Fibroblast of lung (primary cell): ENCODE data around the gene CALM3. TPM values are rescaled to one million over a fixed set of nuclear protein-coding genes. Genes with fewer than 3 reads are reported as not detected.

Source experiments
- DNase-seq, 2 donors: peaks; one replicate each; pipeline versions ENCODE4 v3.0.0 to v3.0.0-alpha.2; 2010; ENCODE audit warnings: low read depth in 2 of 2
- H2AFZ ChIP-seq: 2 replicates; pipeline ENCODE4 v1.5.1; 2012; ENCODE audit warnings: low read length, control low read depth, inconsistent platforms
- H3K27ac ChIP-seq: 2 replicates; pipeline ENCODE4 v1.5.1; 2011; ENCODE audit warnings: low read length, control low read depth; ENCODE audit not compliant: insufficient read depth
- H3K27me3 ChIP-seq: 2 replicates; pipeline ENCODE4 v1.5.1; 2011; ENCODE audit warnings: mild to moderate bottlenecking, low read length; ENCODE audit not compliant: control insufficient read depth, insufficient read depth
- H3K36me3 ChIP-seq: 2 replicates; pipeline ENCODE4 v1.5.1; 2011; ENCODE audit warnings: low read length; ENCODE audit not compliant: control insufficient read depth, insufficient read depth
- H3K4me1 ChIP-seq: 2 replicates; pipeline ENCODE4 v1.5.1; 2011; ENCODE audit warnings: low read length; ENCODE audit not compliant: control insufficient read depth, insufficient read depth; ENCODE audit errors: extremely low read depth
- H3K4me2 ChIP-seq: 2 replicates; pipeline ENCODE4 v1.5.1; 2011; ENCODE audit warnings: low read length, control low read depth; ENCODE audit not compliant: insufficient read depth; ENCODE audit errors: extremely low read depth
- H3K4me3 ChIP-seq, 4 experiments: fragments of 200-600 bp in 1 of 4; sonication (generic) in 1 of 4; replicated peaks in 1 of 4; 2 replicates each; pipeline ENCODE4 v1.5.1; 2011 to 2016; ENCODE audit warnings: low read length in 4 of 4, low read depth in 3 of 4, mild to moderate bottlenecking in 3 of 4, control low read depth in 2 of 4, inconsistent platforms in 1 of 4, mixed read lengths in 1 of 4; ENCODE audit not compliant: insufficient read depth in 1 of 4; ENCODE audit errors: control extremely low read depth in 1 of 4
- H3K79me2 ChIP-seq: 2 replicates; pipeline ENCODE4 v1.5.1; 2012; ENCODE audit warnings: mild to moderate bottlenecking, low read length, inconsistent platforms; ENCODE audit not compliant: control insufficient read depth, insufficient read depth
- H3K9ac ChIP-seq: 2 replicates; pipeline ENCODE4 v1.5.1; 2011; ENCODE audit warnings: mild to moderate bottlenecking, low read length, control low read depth; ENCODE audit not compliant: insufficient read depth
- H3K9me3 ChIP-seq: 2 replicates; pipeline ENCODE4 v1.5.1; 2012; ENCODE audit warnings: low read depth, low read length; ENCODE audit not compliant: control insufficient read depth, insufficient read depth
- H4K20me1 ChIP-seq: 2 replicates; pipeline ENCODE4 v1.5.1; 2011; ENCODE audit warnings: low read length; ENCODE audit not compliant: control insufficient read depth, insufficient read depth; ENCODE audit errors: extremely low read depth
- EZH2 ChIP-seq: IDR thresholded peaks from 2 replicates; pipeline ENCODE4 v1.5.1; 2012; ENCODE audit warnings: low read length, control low read depth, mild to moderate bottlenecking; ENCODE audit errors: missing control alignments
- polyA plus RNA-seq, 2 donors: library from polyadenylated mRNA; depleted of rRNA in 1 of 2; stranded (reverse) in 1 of 2; unstranded in 1 of 2; fragments of >200 nt; gene quantifications; 2 replicates each; pipeline ENCODE4 v1.2.1, GENCODE V29; 2011 to 2012; ENCODE audit warnings: missing spikeins in 1 of 2
- total RNA-seq: library from RNA; depleted of rRNA; stranded (reverse); fragments of >200 nt; gene quantifications from 2 replicates; pipeline ENCODE4 v1.2.1, GENCODE V29; 2014
- TF ChIP-seq, protein P1 (sequence below), 2 donors: IDR thresholded peaks in 1 of 2; conservative IDR thresholded peaks in 1 of 2; 1 replicate in 1 of 2; 2 replicates in 1 of 2; pipeline ENCODE4 v1.5.1; 2011 to 2012; ENCODE audit warnings: low read length in 2 of 2, control low read depth in 1 of 2, inconsistent platforms in 1 of 2, low read depth in 1 of 2, mild to moderate bottlenecking in 1 of 2

Gene CALM3
- total and polyA plus RNA-seq, 2 donors (not counting 1 experiment from before 2014, with no cell fraction given) = 160 to 901 TPM

DNA sequence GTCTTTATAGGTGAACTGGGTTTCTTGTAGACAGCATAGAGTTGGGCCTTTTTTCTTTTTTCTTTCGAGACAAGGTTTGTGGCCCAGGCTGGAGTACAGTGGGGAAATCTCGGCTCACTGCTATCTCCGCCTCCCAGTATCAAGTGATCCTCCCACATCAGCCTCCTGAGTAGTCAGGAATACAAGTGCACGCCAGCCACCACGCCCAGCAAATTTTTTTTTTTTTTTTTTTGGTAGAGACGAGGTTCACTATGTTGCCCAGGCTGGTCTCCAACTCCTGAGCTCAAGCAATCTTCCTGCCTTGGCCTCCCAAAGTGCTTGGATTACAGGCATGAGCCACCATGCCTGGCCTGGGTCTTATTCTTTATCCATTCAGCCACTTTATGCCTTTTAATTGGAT, 5.1 kb upstream of the CALM3 start:
- Histone ChIP-seq H3K27me3 (no peaks in the 10 kb centered on the region), H3K4me2 (no peak overlapping the region), H4K20me1 (no peaks in the 10 kb centered on the region), H3K4me3 (no peak overlapping the region), H2AFZ (no peak overlapping the region), H3K9ac (no peak overlapping the region), H3K79me2 (no peaks in the 10 kb centered on the region), H3K9me3 (no peaks in the 10 kb centered on the region), H3K27ac (no peak overlapping the region), H3K36me3 (no peaks in the 10 kb centered on the region), H3K4me1 (no peaks in the 10 kb centered on the region)
- no peak for TF ChIP-seq EZH2
- TF ChIP-seq, protein P1, sequence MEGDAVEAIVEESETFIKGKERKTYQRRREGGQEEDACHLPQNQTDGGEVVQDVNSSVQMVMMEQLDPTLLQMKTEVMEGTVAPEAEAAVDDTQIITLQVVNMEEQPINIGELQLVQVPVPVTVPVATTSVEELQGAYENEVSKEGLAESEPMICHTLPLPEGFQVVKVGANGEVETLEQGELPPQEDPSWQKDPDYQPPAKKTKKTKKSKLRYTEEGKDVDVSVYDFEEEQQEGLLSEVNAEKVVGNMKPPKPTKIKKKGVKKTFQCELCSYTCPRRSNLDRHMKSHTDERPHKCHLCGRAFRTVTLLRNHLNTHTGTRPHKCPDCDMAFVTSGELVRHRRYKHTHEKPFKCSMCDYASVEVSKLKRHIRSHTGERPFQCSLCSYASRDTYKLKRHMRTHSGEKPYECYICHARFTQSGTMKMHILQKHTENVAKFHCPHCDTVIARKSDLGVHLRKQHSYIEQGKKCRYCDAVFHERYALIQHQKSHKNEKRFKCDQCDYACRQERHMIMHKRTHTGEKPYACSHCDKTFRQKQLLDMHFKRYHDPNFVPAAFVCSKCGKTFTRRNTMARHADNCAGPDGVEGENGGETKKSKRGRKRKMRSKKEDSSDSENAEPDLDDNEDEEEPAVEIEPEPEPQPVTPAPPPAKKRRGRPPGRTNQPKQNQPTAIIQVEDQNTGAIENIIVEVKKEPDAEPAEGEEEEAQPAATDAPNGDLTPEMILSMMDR (conservative IDR thresholded peaks at IDR 0.05 in 1 of 2, IDR thresholded peaks at IDR 0.05 in 1 of 2; ENCODE audit: low read depth in 1 of 2, low read length in 2 of 2) = no peak
- no peak for DNase-seq

DNA sequence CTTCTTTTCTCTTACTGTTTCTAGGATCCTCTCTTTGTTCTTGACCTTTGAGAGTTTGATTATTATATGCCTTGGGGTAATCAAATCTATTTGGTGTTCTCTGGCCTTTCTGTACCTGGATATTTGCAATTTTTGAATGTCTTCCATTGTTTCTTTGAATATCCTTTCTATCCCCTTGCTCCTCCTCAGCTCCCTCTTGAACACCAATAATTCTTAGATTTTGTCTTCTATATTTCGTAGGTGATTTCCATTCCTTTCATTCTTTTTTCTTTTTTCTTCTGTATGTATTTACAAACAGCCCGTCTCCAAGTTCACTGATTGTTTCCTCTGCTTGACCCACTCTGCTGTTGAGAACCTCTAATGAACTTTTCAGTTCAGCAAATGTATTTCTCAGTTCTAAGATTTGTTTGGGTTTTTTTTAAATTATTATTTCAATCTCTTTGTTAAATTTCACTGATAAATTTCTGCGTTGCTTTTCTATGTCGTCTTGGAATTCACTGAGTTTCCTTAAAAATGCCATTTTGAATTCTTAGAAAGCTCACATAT, 2.7 kb upstream of the CALM3 start:
- no peaks in the 10 kb centered on the region for H4K20me1 ChIP-seq
- no peak overlapping the region for H3K4me2 ChIP-seq
- H3K27ac ChIP-seq = no peak overlapping the region
- no peak overlapping the region for H2AFZ ChIP-seq
- H3K9me3 ChIP-seq = no peaks in the 10 kb centered on the region
- no peaks in the 10 kb centered on the region for H3K27me3 ChIP-seq
- no peak overlapping the region for H3K4me3 ChIP-seq
- peaks cover 23% of the 10 kb centered on the region for H3K79me2 ChIP-seq
- no peak for DNase-seq
- H3K36me3 ChIP-seq = no peaks in the 10 kb centered on the region
- H3K4me1 ChIP-seq = peaks cover 5% of the 10 kb centered on the region
- H3K9ac ChIP-seq = no peak overlapping the region
- TF ChIP-seq, protein P1 (conservative IDR thresholded peaks at IDR 0.05 in 1 of 2, IDR thresholded peaks at IDR 0.05 in 1 of 2; ENCODE audit: low read depth in 1 of 2, low read length in 2 of 2) = no peak
- TF ChIP-seq EZH2 = no peak

DNA sequence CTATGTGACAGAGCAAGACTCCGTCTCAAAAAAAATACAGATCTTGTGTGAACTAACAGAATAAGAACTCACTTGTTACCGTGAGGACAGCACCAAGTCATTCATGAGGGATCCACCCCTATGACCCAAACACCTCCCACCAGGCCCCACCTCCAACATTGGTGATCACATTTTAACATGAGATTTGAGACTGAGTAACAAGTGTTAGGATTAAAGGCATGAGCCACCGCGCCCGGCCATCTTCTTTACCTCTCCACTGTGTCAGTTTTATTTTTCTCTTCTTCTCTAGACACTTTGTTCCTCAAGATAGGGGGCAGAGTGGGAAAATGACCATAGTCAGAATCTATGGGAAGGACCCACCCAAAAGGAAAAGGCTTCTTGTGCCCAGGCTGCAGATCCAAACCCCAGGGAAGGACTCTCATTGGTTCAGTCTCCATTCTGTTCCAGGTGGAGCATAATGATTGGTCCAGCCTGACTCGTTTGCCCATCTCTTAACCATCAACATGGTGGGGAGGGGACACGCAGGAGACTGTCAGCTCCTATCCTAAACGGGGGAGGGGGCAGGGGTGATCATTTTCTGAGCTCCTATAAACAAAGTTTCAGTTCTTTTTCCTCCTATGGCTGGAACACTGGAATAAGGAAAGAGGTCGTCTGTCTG, 1.3 kb upstream of the CALM3 start:
- peak overlapping the region; percentile 100 for H3K9ac ChIP-seq
- H4K20me1 ChIP-seq = no peaks in the 10 kb centered on the region
- H3K79me2 ChIP-seq = peaks cover 37% of the 10 kb centered on the region
- H3K27me3 ChIP-seq = no peaks in the 10 kb centered on the region
- DNase-seq = no peak
- H2AFZ ChIP-seq = peak overlapping the region; percentile 68
- H3K9me3 ChIP-seq = no peaks in the 10 kb centered on the region
- TF ChIP-seq, protein P1 (conservative IDR thresholded peaks at IDR 0.05 in 1 of 2, IDR thresholded peaks at IDR 0.05 in 1 of 2; ENCODE audit: low read depth in 1 of 2, low read length in 2 of 2) = no peak
- no peak for TF ChIP-seq EZH2
- peaks cover 12% of the 10 kb centered on the region for H3K4me1 ChIP-seq
- peak overlapping the region; percentile 63 to 92 (median 80) for H3K4me3 ChIP-seq
- H3K4me2 ChIP-seq = peak overlapping the region; percentile 47
- H3K27ac ChIP-seq = peak overlapping the region; percentile 100
- no peaks in the 10 kb centered on the region for H3K36me3 ChIP-seq
